HL-60/S4 treated with phorbol 12-myristate 13-acetate at 8.2 ng/mL for 4 days and 3 days (cell line): ENCODE results near the gene NECAB3.

Experiments
- in situ Hi-C: fragments of 300-500 bp; cut with MboI; formaldehyde crosslinking; loops from 2 replicates; pipeline ENCODE4 v1.15.0; 2022; ENCODE audit warnings: low sequenced_read_pairs

Gene NECAB3

DNA sequence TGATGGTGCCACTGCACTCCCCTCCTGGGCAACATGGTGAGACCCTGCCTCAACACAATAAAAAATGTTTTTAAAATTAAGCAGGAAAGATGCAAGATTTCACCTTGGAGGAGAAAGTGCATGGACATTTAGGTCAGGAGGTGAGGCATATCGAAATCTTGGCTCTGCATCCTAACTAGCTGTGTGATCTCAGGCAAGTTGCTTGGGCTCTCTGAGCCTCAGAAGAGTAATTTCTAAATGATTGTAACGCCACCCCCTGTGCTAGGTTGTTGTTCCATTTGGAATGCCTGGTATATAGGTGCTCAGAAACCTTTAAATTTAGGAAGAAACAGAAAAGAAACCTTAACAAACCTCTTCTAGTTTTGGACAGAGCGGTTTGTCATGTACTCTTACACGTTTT, 48.0 kb downstream of the NECAB3 start:
- in situ Hi-C loops: no loop called here

DNA sequence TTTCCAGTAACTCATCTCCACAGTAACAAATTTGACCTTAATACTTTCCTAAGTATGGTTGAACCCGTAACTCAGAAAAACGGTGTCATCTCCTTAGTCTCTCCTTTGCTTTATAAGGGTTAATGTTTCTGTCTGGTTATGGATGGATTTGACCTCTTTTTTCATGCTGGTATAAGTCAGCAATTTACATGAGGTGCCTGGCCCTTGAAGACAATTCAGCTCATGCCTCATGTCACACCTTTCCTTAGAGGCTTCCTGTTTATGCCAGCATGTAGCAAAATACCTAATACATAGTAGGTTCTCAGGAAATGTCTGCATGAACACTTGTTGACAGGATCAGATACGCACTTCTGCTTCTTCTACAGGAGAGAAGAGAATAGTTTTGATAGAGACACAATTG, 49.8 kb downstream of the NECAB3 start:
- in situ Hi-C loops: no loop called here

GRCh38 chr20:33622705-33623365, 51.4 kb downstream of the NECAB3 start:
- in situ Hi-C loops: no loop called here

DNA sequence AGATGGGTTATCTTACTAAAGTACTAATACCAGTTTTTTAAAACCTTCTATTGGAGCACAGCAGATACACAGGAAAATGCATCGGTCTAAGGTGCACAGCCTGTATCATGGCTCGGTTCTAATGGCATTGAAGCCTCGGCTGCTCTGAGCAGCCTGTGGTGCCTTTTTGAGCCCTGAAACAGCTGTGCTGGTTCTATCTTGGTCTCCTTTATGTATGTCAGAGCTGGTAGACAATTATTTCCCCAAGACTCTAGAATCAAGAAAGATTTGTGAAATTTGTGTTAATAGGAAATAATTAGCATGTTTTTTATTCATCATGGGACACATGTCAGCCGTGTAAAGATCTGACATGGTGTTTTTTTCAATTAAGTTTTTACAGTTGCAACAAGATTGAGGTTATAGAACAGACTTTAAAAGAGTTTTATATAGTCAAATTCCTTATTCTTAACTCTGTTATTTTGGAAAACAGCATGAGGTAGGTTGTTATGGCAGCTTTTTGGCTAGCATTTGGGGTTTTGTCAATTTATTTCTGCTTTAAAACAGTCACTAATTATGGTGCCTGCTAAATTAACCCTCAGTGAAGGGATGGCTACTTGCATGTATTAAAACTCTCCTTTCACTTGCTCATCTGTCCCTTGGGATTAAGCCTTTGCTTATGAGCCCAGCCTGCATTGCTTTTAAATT, 52.4 kb downstream of the NECAB3 start:
- in situ Hi-C loops: no loop called here

DNA sequence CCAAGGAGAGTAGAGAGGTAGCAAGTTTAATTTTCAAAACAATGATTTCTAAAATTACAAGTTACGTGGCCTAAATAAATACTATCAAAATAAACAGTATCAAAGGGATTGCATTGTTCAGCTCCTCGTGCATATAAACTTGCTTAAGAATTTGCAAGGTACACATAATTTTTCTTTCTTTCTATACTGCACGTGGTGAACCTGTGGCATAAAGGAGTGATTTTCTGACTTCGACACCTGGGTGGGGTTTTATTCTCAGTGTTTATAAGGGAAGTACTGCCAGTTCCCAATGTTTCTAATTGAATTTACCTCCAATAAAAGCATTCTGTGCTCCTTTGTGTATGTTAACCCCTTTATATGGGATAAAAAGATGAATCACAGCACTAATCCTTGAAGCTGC, 62.2 kb downstream of the NECAB3 start:
- in situ Hi-C loops: no loop called here

DNA sequence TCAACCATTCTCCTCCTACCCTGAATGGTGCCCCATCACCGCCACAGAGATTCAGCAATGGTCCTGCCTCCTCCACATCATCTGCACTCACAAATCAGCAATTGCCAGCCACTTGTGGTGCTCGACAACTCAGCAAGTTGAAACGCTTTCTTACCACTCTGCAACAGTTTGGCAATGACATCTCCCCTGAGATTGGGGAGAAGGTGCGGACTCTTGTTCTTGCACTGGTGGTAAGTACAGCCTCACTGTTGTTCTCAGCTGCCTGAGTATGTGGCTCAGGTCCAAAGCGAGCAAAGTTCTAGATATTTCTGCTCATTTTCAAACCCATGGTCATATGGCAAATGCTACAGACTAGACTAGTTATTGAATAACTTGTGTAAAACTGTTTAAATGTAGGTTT, 63.1 kb downstream of the NECAB3 start:
- in situ Hi-C loops: no loop called here

DNA sequence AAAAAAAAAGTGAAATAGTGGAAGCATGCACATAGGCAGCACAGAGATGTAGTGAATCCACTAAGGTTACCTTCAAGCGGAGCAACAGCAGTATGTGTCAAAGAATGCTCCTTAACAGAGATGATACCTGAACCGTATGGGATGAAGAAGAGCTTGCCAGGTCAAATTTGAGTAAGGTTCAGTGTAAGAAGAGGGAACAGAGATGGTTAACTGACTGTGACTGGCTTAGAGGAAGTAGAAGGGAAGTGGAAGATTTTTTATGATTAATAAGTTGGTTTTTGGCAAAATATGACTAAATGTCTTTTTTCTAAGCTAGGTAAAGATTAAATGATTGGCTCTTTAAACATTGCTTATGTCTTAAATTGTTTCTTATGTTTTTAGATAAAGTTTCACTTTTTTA, 64.7 kb downstream of the NECAB3 start:
- in situ Hi-C loops: no loop called here
